ENCODE results near the gene CDCA5.
A peak's percentile ranks its signal among the peaks of the same experiment; 100 is the strongest.

CDCA5 gene, protein sequence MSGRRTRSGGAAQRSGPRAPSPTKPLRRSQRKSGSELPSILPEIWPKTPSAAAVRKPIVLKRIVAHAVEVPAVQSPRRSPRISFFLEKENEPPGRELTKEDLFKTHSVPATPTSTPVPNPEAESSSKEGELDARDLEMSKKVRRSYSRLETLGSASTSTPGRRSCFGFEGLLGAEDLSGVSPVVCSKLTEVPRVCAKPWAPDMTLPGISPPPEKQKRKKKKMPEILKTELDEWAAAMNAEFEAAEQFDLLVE

DNA sequence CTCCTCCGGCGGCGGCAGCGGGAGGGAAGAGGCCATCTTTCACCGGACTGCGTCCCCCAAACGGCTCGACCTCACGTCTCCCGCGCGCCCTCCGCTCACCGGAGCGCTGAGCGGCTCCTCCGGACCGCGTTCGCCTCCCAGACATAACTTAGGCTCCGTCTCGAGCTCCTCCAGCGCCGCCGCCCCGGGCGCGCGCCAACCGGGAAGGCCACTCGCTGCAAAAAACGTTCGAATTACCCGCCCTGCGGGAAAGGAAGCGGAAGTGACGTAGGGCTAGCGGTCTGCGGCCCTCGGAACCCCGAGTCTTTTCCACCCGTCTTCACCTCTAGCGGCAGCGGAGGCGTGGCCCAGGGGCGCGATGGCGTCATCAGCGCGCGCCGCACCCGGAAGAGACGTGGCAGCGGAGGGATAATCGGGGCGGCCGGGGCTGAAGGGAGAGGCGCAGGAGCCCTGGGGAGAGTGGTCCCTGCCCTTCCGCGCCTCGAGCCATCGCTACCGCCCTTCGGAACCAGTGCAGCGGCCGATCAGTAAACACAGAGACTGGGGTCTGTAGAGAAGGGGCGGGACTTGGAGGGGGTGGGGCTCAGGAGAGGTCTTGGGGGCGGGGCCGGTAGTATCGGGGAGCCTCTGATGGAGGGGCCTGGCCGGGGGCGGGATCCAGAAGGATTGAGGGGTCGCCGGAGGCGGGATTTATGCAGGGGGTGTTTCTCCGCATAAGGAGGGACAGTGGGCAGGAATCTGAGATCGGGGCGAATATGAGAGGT, at the start of gene CDCA5, which contains the start of gene ZFPL1:
TSS of gene CDCA5 (minus strand) at position 207 of the 764 bp plus-strand sequence. CDS start at position 145, 62 bp downstream.
TSS of gene ZFPL1 (plus strand) at position 389 of the 764 bp plus-strand sequence. CDS start 477 bp downstream, outside the sequence.
- DNase-seq: peak; percentile 97

DNA sequence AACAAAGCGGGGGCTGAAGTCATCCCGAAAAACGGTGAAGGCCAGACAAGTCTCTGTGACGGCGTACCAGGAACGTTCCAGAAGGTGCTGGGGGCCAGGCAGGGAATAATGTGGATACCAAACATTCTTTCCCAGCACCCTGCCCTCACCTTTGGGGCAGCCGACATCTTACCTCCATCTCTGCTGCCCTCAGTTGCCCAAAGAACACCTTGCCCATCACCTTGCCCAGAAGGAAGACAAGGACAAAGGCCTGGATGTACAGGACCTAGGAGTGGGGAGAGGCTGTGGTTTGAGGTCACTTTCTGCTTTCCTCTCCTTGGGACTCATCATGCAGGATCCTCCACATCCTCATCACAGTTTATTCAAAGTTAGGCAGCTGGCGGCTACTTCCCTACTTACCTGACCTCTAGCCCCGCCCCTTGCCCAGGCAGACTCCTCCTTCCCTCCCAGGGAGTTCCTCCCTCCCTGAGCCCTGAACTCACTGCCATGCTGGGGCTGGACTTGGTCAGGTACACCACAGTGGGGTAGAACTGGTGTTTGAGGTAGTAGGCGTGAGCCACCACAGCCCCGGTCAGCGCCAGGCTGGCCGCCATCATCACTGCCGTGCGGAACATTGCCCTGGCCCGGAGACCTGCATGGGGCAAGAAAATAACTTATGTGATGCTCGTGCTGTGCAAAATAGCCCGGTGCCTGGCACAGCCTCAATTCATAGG, 49.3 kb upstream of the CDCA5 start:
- peak; percentile 68 to 79 for DNase-seq

DNA sequence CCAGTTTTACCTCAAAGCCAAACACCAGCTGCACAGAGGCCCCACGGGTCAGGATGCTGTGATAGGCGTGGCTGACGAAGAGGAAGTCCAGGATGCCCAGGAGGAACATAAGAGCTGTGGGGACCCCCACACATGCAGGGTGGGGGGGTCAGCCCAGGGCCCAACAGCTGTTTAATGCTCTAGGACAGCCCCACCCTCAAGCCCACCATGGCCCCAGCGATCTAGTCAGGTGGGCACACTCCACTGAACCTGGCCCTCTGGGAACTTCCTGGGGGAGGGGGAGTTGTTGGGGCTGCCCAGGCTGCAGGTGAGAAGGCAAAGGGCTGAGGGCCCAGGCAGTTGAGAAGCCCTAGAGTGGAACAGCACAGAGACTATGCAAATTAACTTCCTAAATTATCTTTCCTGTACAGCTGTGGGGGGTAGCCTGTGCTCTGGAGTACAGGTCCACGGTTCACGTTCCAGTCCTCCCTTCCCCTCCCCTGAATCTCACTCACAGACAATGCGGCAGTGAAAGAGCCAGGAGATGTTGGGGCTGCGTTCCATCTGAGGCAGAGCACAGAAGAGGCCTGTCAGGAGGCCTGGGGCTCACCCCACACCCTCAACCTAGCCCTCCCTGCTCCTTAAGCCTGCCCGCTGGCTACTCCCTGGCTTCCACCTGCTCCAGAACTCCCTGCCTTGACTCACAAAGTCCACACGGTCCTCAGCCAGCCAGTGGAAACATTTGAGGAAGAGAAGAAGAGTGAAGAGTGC, 48.6 kb upstream of the CDCA5 start:
- DNase-seq: no peak

DNA sequence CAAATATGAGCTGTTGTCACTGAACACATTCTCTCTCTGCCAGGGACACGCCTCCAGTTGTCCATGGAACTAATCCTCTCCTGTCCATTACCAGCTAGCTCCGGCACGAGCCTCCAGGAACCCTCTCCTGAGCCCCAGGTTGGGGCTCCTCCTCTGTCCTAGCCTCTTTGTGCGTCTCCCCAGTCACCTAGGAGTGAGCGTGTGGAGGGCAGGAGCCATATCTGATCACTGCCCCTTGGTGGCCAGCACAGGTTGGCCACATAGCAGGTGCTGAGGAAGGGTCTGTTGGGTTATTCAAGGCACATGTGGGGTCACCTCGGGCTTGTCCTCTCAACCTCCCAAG, 48.0 kb upstream of the CDCA5 start:
- no peak for DNase-seq

DNA sequence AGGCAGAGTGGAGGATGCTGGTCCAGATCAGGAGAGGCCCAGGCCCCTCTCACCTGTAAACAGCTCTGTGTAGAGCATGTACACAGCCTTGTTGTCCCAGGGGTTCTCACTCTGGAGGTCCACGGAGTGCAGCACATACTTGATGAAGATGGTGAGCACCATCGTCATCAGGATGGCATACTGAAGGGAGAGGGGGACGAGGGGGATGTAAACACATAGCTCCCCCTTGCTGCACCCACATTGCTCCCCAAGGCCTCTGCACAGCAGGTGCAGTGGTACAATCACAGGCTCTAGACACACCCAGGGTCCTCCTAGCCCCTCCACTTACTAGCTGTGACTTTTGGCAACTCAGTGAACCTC, 47.6 kb upstream of the CDCA5 start:
- DNase-seq: no peak

DNA sequence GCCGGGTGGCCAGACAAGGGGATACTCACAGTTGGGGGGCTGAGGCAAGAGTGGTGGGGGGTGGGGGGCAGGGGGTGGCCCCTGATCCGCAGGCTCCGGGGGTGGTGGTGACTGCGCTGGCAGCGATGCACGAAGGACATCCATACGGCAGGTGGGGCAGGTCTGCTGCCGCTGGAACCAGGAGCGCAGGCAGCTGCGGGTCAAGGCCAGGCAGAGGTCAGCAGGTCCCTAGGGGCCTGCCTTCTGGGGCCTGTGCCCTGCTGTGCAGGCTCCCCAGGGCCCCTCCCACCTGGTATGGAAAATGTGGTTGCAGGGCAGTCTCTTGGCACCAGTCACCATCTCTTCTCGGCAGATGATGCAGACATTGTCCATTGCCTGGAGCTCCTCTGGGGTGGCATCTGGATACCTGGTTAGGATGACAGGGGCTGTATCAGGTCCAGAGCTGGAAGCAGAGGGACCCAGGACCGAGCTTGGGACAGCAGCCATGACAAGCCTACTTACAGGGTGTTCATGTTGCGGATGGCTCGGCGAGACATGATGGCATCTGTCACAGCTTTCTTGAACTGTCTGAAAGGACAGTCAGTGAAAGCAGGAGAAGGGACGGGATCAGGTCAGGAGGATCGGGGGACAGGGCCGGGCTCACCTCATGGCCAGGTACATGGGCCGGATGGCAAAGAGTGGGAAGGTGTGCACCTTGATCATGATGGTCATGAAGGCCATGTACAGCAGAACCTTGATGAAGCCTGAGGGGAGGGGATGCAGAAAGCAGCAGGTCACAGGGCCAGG, 47.0 kb upstream of the CDCA5 start:
- DNase-seq: no peak

DNA sequence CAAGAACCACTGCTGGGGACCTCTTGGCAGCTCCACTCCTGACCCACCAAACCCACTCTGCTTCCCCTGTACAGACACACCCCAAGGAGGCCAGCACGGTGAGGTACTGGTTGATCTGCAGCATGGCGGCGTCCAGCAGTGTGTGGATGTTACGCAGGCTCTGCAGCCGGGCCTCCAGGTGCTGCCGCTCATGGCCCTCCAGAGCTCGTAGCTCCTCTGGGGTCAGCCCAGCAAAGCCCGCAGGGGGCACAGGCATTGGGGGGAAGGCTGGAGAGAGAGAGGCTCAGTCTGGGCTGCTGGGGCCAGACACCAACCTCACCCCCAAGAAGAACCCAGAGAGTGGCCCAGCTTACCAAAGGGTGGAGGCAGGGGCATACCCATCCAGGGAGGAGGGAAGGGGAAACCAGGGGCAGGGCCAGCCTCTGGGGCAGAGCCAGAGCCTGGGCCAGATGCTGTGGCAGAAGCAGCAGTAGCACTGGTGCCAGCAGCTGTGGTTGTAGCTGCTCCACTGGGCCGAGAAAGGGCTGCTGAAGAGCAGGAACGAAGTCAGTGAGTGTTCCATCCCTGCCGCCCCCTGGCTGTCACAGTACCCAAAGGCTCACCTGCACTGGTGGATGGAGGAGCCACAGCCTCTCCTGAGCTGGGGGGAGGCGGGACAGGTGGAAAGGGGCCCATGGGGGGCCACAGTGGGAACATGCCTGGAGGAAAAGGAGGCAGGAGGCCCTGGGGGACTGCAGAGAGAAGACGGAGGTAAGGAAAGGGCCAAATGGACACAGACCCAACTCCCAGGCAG, 46.0 kb upstream of the CDCA5 start:
- DNase-seq: no peak

DNA sequence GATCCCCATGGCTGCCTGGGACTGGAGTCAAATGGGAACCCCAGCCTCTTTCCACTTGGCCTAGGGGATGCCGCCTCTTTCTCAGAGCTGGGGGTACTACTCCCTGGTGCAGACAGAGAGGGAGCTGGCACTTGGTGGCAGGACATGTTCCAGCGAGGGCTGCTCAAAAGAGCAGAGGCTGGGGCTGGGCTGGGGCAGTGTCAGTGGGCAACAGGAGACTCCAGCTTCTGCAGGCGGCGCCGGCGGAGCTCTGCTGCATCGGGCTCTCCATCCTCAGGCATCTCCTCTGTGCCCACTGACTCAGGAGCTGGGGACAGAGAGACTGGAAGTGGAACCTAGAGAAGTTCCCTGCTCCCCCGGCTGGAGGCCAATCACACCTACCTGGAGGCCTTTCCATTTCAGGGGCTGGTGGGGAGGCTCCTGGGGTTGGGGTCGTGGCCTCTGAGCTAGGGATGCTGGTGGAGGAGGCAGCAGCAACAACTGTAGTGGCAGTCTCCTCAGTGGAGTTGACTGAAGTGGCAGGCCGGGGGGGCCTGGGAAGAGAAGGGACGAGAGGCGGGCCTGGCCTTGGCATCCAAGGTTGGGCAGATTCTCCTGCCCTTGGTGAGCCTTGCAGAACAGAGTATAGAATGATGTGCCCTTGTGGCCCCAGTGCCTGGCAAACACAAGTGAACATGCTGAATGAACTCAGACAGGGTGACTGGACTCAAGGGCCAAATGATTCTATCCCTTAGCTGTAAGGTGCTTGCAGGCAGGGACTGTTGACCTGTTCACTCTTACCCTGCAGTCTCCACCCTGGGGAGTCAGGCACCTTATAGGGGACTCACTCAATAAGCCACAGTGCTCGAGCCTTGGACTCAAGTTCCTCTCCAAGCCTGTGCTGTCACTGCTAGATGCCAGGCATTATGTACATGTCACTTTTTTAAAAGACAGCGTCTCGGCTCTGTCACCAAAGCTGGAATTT, 44.6 kb upstream of the CDCA5 start:
- no peak for DNase-seq

DNA sequence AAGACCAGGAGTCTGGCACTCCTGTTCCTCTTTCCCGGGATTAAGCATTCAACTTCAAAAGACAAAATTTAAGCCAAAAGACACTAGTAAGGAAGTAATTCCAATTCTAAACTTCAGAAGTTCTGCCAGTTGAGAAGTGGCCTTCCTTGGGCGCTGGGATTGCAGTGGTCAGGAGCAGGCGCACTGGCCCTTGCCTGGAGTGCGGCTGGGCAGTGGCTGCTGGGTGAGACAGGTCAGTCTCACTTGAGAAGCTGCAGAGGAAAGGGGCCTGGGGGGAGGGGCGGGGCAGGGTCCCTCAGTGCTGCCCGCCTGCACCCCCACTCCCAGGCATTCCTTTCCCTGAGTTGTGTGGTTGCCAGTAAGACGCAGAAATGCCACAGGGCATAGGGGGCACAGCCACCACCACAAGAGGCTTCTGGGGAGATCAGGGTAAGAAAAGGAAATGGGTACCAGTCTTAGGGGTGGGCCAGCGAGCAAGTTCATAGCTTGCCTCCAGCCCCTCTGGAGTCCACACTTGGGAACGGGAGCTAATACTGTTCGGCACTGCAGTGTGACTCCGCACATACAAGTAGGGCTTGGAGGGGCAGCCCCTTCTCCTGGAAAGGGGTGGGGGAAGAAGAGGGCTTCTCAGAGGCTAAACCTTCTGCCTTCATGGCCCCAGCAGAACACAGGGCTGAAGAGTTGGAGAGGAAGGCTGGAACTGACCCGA, 43.8 kb upstream of the CDCA5 start:
- DNase-seq: no peak

DNA sequence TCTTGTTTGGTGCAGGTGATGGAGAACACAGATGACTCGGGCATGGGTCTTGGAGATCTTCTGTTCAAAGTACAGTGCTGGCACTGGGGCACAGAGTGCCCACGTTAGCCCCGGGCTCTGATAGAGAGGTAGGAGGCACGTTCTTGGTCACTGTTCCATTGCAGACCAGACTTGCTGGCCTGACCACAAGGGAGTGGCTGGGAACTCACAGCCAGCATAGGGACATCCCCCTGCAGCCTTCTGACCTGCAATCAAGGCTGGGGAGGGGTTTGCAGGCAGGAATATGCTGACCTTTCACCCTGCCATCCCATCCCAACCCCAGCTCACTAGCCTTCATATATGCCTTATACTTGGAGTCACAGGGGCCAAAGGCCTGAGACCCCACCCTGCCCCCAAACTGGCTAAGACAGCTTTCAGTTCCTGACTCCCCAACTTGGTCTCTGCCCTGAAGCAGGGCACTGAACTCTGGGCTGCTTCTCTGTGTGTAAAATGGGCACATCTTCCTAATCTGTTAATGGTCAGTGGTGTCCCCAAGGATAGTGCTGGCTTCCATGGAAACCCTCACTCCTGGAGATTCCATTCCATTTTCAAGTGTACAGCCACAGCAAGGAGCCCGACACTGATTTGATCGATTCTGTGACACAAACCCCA, 42.9 kb upstream of the CDCA5 start:
- no peak for DNase-seq

DNA sequence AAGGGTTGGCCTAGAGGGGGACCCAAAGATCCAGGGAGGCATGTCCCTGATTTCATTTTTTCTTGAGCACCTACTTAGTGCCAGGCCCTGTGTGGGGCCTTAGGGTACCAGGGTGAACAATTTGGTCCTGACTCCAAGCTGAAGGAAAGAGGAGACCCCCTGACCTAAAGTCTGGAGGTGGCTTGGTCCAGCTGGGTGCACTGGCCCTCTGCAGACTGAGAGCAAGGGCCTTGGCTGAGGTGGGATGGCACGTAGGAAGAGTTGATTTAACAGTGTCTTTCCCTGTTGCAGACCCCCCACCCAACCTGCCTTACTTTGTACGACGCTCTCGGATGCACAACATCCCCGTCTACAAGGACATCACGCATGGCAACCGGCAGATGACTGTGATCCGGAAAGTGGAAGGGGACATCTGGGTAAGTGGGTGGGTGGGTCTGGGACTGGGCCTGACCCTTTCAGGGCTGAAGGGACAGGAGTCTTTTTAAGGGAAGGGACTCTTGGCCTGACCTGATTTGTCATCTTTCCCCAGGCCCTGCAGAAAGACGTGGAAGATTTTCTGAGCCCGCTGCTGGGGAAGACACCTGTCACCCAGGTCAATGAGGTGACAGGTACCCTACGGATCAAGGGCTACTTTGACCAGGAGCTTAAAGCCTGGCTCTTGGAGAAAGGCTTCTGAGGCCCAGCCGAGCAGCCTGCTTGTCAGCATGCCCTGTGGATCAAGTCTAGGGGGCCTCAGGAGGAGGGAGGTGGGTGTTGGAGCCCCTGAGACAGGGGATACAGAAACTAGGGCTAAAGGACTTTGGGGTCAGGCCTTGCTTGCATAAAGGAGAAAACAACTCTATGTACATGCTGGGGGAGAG, 41.6 kb upstream of the CDCA5 start:
- DNase-seq: no peak

DNA sequence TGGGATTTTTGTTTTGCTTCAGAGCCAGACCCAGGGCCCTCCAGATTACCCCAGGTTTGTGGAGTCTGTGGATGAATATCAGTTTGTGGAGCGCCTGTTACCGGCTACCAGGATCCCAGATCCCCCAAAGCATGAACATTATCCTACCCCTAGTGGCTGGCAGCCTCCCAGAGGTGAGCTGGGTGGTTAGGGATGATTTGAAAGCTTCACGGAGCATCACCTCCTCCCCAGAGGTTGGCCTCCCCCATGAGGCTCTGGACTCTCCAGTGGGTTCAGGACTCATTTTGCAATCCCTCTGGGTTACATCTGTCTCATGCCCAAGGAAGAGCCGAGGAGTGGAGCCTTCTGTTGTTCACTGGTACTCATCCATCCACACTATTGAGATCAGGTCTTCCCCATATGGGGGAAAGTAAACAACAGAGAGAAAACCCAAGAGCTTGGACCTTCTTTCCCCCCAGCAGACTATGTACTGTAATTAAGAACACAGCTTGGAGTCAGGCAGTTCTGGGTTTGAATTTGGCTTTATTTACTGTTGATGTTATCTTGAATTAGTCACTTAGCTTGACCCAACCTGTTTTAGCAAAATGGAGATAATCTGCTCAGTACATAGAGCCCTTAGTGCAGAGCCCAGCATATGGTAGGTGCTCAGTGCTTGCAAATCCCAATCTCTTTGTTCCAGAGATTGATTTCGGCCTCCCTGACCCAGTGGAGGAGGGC, 40.8 kb upstream of the CDCA5 start:
- no peak for DNase-seq

DNA sequence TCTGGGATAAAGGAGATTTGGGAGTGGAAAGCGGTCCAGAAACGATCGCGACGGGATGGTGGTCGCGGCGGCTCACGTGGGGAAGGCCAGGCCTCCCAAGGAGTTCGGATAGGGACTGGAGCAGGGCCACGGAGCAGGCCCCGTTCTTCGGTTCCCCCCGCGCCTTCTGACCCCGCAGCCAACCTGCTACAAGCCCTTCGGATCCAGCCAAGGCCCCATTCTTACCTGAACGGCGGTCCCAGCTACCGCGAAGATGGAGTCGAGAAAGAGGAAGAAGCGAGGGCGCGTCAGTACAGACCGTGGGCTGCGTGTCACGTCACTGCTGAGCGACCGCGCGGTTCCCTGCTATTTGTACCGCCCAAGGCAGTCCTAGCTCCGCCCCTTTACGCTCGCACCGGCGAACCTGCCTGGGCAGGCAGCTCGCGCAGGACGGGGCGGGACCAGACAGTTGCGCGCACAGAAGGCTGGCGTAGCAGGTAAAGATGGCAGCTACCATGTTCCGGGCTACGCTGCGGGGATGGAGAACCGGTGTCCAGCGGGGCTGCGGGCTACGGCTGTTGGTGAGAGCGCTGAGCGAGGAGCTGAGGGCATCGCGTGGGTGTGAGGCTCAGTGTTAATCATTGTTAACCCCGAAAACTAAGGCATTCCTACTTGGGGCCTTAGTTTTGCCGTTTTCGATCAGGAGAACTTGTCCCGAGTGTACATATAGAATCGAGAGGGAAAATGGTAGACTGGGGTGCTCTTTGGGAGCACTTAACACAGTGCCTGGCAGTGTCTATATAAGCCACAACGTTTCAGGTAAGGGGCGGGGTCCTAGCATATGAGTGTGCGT, 38.2 kb upstream of the CDCA5 start, which contains the start of the genes FAU and MRPL49:
TSS of gene FAU (minus strand) at position 270 of the 832 bp plus-strand sequence. CDS start 321 bp downstream, outside the sequence.
TSS of gene MRPL49 (plus strand) at position 457 of the 832 bp plus-strand sequence. CDS start at position 483, 26 bp downstream.
- DNase-seq: peak; percentile 99

DNA sequence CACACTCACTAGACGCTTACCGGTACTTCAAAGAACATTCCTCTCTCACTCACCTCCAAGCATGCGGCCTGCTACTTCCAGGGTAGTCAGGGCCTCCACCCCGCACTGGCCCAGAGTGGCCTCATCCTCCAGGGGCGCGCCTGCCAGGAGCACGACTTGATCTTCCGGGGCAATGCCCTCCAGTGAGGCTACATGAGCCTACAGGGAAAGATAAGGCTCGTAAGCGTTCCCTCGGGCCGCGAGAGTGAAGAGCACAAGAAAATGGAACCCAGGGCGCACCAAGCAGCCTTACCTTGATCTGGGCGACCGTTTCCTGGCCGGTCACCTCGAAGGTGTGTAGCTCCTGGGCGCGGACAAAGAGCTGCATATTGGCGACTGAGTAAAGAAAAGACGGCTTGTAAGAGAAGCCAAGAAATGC, 37.6 kb upstream of the CDCA5 start:
- peak in 1 of 2 donors; percentile 42 for DNase-seq

DNA sequence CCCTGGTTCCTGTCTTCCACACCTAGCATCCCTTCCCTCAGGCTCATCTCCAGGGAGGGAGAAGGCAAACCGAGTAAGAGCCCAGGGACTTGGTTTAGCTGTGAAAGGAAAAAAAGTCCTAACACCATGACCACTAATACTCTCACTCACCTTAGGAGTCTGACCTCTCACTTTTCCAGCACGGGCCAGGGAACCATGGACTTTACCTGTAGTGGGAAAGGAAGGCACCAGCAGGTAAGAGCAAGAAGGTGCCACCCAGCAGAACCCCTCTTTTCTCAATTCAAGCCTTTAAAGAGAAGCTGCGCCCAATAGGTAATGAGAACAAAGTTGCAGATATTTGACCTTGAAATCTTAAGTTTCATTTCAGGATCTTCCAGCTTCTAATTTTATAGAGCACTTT, 37.0 kb upstream of the CDCA5 start:
- DNase-seq: no peak

DNA sequence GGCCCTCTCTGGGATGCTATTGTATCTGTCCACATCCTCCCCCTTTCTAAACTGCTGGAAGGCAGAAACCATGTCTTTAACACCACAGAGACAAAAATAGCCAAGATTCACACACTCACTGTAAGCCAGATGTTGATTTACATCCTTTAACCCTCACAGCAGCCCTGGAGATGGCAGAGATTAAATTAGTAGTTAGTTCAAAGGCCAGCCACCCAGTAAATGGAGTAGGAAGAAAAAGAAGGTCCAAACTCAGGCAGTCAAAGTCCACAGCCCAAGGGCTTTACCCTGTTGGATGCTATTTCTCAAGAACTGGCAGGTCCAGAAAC, 35.8 kb upstream of the CDCA5 start:
- no peak for DNase-seq
